ENCODE data around the gene SIX3.

DNA sequence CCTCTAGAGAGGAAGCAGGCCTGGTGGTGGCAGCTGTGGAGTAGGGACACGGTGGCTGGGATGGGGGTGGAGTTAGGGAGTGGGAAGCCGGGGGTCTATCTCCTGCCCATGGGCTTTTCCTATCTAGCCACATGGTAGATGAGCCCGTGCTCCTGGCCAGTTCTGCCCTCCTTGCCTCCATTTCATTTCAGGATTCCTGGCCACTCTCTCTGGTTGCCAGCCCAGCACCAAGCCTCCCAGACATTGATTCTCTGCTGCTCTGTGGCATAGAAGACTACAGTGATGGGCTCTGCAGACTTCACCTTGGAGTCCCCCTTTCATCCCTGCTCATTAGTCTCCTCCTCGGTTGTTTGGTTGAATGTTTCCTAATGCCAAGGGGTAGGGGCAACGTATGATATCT lies 19.4 kb downstream of the SIX3 start:
- no peak for TF ChIP-seq POLR2A (IDR thresholded peaks at IDR 0.05; ENCODE audit: low read depth, low read length)
- TF ChIP-seq POLR2AphosphoS5 (IDR thresholded peaks at IDR 0.05; ENCODE audit: low read depth, low read length) = no peak

Data from GM12892 (cell line).